Ammon's horn (tissue), 1 donor: ENCODE measurements around the gene RBM12.
A peak's percentile ranks its signal among the peaks of the same experiment; 100 is the strongest.
"Not testable (repeated sequence)": the region's sequence is repeated elsewhere in the genome, so short reads cannot be mapped to it uniquely, and the experiment has no call there.

Source experiments
- DNase-seq: peaks from one replicate; pipeline ENCODE4 v3.0.0-alpha.2; 2016; ENCODE audit warnings: low spot score

RBM12 gene

GRCh38 chr20:35664466-35665206 lies at the start of gene RBM12, which contains the start of gene CPNE1:
Gene RBM12, minus strand, starts transcription at chr20:35664900. Its CDS starts 9,578 bp downstream, at chr20:35655322.
Gene CPNE1, minus strand, starts transcription at chr20:35664900. Its CDS starts 31,977 bp downstream, at chr20:35632923.
- DNase-seq = peak; percentile 95

- no peak for DNase-seq
These were observed 49.4 kb upstream of the RBM12 start for GRCh38 chr20:35714127-35714526.

GRCh38 chr20:35713120-35713519 lies 48.4 kb upstream of the RBM12 start:
- DNase-seq = not testable (repeated sequence)

GRCh38 chr20:35711588-35712209 lies 47.0 kb upstream of the RBM12 start:
- no peak for DNase-seq

GRCh38 chr20:35710884-35711587 lies 46.3 kb upstream of the RBM12 start:
- DNase-seq = no peak

- DNase-seq = no peak
These were observed 45.3 kb upstream of the RBM12 start for GRCh38 chr20:35710039-35710438.

- DNase-seq = no peak
These were observed 44.6 kb upstream of the RBM12 start for GRCh38 chr20:35709259-35709658.

GRCh38 chr20:35708502-35708901 lies 43.8 kb upstream of the RBM12 start:
- DNase-seq = no peak

- not testable (repeated sequence) for DNase-seq
These were observed 42.2 kb upstream of the RBM12 start for GRCh38 chr20:35706591-35707529.

GRCh38 chr20:35705894-35706293 lies 41.2 kb upstream of the RBM12 start:
- DNase-seq = not testable (repeated sequence)

GRCh38 chr20:35704514-35705261 lies 40.0 kb upstream of the RBM12 start:
- DNase-seq = no peak

- no peak for DNase-seq
These were observed 38.4 kb upstream of the RBM12 start for GRCh38 chr20:35702824-35703695.

- no peak for DNase-seq
These were observed 37.5 kb upstream of the RBM12 start for GRCh38 chr20:35702051-35702823.

GRCh38 chr20:35700625-35701148 lies 36.0 kb upstream of the RBM12 start:
- no peak for DNase-seq

GRCh38 chr20:35699957-35700624 lies 35.4 kb upstream of the RBM12 start:
- DNase-seq = no peak

- DNase-seq = peak; percentile 86
These were observed 34.6 kb upstream of the RBM12 start, which contains the start of the genes NFS1 and ROMO1 for GRCh38 chr20:35699127-35699956. Gene NFS1, minus strand, starts transcription at chr20:35699352. Its CDS starts 64 bp downstream, at chr20:35699288. Gene ROMO1, plus strand, starts transcription at chr20:35699405. Its CDS starts 228 bp downstream, at chr20:35699633.
